Glomerular visceral epithelial cell (primary cell): ENCODE data around the gene PTPN23.

Experiments used
- DNase-seq: peaks from one replicate; pipeline ENCODE4 v3.0.0-alpha.2; 2016; ENCODE audit errors: extremely low spot score

The PTPN23 gene

DNA sequence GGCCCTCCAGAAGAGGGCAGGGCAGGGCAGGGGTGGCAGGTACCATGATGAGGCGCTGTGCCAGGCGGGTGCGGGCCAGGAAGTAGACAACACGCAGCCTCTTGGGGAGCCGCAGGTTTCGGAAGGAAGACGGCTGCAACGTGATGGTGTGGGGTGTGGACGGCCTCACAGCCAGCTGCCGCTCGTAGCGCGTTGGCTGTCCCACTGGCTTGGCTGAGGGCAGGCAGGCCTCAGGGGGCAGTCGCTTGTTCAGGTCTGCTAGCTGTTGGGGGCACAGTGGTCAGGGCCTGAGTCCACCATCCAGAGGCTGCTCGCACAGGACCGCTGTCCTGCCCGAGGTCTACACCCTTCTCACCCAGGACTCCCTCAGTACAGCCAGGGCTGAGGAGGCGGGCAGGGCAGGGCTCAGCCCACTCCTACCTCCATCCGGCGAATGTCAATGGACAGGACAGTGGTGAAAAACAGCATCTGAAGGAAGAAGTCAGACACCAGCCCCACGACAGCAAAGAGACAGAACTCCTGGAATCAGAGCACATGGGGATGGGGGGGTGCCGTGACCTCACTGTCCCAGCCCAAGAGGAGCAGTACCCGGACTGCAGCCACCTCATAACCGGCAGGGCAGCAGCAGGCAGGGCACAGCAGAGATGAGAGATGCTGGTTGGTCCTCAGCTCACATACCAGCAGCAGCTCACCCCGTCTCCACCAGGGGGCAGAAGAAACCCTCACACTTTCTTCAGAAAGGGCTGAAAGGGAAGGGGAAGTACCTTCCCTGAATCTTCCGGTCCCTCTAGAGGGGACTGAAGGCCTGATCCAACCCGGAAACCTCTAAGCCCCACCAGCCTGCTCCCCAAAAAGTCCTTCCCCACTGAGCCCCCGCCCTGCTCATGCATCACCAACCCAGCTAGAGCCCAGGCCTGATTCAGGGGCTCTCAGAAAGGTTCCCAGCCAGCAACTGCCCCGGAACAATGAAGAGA is 40.0 kb downstream of the PTPN23 start:
- DNase-seq = peak; percentile 88

DNA sequence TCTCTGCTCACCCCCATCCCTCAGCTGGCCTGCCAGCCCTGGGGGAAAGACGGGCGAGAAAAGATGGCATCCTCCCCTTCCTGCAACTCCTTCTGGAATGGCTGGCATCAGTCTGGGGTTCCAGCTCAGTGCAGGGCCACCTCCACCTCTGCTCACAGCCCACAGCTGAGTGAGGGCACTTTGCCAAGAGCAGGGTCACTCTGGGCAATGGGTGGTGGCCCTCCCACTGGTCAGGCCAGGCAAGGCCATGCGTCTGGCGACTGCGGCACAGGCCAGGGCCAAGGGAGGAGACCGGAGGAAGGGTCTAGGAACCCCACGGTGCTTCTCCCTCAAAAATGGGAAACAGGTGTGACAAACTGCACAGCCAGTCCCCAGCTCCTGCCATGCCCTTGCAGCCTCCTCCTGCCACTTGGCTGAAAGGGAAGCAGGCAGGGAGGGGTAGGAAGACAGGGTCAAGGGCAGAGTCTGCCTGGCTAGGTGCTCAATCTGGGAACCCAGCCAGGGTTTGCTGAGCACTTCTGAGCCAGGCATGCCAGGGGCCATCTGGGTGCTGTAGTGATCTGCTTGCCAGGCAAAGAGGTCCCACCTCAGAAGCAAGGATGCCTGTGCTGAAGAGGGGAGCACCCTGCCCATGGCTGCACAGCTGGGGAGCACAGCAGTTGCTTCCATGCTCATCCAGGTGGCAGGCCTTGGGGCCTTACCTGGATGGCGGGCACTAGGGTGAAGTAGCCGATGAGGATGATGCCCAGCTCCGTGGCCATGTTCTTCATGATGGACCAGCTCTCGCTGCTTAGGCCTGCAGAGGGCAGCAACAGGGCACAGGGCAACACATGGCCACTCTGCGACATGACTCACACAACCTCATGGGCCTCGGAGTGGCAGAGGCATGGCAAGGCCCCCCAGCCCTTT is 41.2 kb downstream of the PTPN23 start:
- peak; percentile 17 for DNase-seq

DNA sequence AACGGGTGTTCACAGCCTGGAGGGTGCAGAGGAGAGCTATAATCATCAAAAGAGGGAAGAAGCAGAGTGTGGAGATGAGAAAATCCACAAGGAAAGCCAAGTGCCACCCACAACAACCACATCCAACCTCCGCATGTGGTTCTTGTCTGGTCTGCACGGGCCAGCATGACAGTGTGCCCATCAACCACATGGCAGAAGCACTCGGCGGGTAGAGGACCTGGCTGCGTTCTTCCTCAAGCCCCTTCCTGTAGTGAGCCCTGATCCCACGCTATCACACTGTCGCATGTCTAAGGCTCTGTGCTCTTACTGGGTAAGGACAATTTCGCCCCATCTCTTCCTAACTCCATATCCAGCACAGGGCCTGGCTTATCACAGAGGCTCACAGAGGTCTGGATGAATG is 41.9 kb downstream of the PTPN23 start:
- no peak for DNase-seq

DNA sequence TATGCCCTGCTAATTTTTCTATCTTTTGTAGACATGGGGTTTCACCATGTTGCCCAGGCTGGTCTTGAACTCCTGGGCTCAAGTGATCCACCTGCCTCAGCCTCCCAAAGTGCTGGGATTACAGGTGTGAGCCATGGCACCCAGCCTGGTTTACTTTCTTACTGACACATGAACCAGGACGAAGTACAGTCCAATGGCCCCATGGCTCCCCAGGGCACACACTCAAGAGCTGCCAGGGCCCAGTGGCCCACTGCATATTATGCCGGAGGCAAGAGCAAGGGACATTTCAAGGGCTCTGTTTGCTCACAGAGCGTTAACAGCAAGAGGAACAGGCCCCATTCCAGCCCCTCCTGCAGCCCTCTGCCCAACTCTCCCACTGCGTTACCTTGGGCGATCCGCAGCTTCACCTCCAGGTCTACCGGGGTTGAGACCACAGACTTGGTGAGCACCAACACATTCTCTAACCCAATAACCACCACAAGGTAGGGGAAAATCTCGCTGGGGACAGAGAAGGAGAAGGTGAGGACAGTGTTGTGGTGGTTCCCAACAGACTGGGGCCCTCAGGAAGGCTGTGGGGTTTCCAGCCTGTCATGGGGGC is 42.8 kb downstream of the PTPN23 start:
- DNase-seq = no peak

DNA sequence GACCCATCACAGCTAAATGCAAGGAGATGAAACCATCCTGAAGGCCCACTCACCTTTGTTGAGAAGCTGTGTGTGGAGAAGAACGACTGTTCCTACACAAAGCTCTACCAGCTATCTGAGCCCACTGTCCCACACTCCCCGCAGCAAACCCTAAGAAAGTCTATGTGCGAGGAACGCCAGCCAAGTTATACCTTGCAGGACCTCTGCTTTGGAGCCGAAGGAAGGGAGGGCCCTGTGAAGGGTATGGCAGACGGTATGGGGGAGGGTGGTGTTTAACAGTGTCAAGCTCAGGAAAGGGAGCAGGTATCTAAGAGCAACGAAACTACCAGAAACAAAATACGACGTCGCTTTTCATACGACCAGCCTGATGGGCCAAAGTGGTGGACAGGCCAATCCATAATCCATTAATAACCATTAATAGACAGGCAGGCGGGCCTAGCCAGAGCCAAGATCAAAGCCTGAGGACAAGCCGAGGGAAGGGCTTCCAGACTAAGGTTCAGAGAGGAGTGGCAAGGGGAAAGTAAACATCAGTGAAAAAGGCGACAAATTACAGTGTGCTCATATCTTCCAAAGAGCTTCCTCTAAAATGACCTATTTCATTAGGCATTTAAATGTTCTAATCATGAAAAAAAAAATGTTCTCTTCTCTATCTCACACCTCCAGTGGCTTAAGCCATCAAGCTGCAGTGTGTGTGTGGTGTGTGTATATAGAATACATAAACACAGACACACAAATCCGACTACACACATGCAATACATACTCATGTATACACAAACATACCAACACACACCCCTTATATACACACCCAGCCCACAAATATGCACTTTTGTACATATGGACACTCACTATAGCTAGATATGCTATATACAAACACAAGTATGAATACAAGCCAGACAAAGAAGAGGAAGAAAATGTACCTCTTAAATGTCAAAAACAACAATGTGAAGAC is 43.9 kb downstream of the PTPN23 start:
- DNase-seq = no peak

DNA sequence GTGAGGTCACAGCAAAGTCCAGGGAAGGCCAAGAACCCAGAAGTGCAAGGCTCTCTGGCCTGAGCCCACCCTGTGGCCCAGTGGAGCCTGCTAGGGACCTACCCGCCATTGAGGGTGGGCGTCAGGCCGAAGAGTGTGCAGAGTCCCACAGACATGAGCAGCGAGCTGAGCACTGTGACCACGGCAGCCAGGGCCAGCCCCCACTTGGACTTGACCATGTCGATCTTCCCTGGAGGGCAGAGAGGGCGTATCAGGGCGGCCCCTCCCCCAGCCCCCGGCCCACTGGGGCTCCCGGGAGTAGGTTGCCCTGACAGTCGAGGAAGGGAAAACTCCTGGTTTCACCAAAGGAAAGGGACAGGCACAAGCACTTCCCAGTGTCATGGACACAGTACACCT is 44.6 kb downstream of the PTPN23 start:
- no peak for DNase-seq

DNA sequence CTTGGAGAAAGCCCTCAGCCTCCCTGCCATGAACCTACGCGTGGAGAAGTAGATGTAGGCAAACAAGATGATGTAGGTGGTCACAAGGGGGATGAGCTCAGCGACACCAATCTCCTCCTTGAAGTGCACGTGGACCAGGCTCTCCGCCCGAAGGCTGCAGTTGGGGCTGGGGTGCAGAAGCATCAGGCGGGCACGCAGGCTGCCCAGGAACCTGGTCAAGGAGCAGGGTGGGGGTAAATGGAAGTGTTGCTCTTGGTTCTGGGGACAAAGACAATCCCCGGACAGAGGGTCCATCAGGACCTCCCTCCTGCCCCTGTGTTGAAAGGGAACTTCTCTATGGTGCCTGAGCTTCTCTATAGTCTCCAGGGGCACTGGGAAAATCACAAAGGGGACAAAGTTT is 45.1 kb downstream of the PTPN23 start:
- DNase-seq = no peak

DNA sequence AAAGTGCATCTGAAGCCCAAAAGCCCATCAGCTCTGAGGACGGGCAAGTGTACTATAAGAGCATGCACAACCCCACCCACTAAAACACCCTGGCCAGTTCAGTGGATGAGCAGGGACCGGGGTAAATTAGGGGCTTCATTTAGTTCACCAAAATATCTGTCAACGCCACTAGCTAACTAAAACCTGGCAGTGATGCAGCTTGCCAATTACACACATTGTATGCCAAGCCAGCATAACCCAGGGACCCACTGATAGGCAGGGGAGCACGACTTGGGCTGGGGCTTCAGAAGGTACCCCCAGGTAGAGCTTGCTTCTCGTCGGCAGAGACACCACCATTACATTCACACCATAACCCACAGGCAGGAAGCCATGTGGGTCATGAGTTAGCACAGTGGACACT is 47.0 kb downstream of the PTPN23 start:
- DNase-seq = no peak

DNA sequence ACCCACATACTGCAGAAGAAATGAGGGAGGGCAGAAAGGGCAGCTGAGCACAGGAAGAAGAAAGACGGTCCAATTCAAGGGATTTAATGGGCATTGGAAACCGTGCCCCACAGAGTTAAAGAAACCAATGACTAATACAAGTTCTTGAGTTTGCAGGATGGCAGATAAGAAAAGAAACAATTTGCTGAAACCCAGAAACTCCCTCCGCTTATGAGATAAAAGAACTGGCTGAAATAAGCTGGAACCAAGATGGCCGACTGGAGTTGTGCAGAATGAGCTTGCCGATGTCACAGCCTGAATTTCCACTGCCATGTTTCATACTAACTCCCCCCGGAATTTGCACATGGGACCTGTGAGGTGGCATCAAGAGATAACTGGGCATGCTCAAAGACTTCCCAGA is 47.8 kb downstream of the PTPN23 start:
- DNase-seq = no peak

DNA sequence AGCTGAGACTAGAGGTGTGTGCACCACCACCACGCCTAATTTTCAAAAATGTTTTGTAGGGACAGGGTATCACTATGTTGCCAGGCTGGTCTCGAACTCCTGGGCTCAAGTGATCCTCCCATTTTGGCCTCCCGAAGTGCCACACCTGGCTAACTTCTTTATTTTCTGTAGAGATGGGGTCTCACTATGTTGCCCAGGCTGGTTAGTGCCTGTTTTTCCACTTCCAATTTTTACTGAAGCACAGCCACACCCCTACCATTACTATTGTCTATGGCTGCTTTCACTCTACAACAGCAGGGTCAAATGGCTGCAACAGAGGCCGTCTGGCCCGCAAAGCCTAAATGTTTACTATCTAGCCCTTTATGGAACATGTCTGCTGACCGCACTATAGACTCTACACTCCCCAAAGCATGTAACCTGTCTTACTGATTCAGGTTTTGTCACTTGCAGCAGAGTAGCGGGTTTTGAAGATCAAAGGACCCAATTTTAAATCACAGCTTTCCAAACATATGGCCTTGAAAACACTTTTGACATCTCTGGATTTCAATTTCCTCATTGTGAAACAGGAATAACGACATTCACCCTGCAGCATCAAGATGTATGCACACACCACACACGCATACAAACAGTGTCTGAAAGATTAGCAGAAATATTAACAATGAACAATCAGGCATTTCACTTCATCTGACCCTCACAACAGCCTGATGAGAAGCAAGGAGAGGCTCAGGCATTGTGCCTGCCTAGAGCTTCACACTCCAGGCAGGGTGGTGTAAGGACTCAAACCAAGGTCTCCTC is 48.9 kb downstream of the PTPN23 start:
- DNase-seq = no peak

DNA sequence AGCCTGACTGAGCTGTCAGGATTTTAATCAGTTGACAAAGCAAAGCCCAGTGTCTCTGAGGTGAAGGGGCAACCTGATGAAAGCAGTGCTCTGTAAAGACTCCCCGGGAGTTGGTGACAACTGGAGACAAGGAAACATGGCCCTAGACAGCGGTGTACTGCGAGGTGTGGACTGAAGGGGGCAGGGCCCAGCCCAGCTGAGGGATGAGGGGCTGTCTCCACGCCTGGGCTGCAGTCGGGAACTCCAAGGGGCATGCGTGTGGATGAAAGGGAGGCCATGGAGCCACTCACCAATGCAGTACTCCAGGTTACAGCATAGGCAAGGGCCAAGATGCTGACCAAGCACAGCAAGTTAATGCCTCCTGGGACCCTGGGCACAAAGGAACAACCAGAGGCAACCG is 49.8 kb downstream of the PTPN23 start:
- DNase-seq = no peak

DNA sequence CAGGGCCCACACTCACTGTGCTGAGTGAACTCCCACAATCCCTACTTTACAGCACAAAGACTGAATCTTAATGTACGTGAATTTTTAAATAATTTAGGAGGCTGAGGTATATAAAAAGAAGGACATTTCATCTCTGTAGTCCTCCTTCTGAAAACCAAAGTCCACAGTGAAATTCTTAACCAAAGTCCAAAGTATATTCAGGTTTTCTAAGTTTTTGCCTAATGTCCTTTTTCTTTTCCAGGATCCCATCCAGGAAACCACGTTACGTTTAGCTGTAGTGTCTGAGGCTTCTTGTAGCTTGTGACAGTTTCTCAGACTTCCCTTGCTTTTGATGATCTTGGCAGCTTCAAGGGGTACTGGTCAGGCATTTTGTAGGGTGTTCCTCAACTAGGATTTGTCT is 50.4 kb downstream of the PTPN23 start:
- no peak for DNase-seq

DNA sequence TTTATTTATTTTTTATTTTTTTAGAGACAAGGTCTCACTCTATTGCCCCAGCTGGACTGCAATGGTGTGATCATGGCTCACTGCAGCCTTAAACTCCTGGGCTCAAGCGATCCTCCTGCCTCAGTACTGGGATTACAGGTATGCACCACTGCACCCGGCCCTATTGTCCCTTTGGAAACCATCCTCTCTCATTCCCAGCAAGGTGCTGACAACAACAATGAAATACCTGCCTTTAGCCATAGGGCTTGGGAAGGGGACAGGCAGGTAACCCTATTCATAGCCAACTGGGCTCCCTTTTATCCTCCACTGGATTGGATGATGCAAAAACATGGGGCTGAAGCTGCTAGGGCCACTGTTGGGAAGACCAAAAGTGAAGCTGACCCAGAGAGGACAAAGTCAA is 51.9 kb downstream of the PTPN23 start:
- DNase-seq = no peak

DNA sequence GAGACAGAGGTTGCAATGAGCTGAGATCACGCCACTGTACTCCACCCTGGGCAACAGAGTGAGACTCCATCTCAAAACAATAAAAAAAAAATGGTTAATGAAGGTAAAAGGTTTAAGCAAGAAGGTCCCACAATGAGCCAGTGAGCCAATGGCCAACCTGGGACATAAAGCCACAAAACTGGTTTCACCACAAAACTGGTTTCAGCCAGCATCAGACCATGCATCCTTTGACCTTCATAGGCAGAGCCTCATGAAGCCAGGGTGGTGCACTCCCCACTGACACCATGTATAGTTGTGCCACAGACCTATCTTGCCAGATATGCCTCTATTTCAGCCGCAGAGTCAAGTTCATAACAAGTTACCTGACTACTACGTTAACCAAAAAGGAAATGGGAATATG is 53.0 kb downstream of the PTPN23 start:
- no peak for DNase-seq

DNA sequence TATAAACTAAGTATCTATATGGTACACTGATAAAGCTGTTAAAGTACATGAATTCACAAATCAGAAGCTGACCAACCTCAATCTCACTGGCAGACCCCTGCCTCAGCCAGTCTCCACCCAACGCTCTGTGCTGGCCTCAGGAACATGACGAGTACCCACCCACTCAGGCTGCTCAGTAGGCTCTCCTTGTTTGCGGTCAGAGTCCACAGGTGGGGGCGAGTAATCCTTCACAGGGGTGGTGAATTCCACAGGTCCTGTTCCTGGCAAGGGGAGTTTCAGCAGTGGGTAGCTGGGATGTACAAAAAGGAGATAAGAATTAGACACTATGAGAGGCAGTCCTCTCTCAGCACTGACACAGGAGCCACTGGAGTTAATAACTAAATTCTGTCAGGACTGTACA is 54.0 kb downstream of the PTPN23 start:
- DNase-seq = no peak

DNA sequence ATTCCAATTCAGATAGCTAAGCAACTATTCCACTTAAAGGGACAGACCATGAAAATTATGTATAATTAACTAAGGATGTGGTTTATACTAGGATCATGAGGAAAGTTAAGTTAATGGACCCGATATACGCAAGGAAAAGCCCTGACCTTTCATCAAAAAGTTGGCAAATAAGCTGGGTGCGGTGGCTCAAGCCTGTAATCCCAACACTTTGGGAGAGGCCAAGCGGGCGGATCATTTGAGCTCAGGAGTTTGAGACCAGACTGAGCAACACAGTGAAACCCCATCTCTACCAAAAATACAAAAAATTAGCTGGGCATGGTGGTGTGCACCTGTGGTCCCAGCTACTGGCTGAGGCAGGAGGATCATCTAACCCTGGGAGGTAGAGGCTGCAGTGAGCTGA is 55.4 kb downstream of the PTPN23 start:
- no peak for DNase-seq

DNA sequence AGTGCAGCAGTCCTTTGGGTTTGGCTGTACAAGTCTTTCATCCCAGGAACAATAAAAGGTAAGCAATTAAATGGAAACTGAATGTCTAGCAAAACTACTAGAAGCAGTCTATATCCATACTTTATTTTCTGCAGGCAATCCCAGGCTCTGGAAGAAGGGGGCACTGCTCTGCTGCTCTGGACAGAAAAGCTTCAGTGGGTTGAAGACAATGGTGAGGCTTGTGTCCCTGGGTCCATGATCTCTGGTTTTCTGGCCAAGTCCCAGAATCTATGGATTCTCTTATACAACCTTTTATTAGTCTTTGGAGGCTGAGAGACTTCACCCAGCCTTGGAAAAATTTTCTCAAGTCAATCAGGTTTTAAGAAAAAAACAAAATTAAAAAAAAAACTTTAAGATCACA is 59.3 kb downstream of the PTPN23 start:
- DNase-seq = no peak

DNA sequence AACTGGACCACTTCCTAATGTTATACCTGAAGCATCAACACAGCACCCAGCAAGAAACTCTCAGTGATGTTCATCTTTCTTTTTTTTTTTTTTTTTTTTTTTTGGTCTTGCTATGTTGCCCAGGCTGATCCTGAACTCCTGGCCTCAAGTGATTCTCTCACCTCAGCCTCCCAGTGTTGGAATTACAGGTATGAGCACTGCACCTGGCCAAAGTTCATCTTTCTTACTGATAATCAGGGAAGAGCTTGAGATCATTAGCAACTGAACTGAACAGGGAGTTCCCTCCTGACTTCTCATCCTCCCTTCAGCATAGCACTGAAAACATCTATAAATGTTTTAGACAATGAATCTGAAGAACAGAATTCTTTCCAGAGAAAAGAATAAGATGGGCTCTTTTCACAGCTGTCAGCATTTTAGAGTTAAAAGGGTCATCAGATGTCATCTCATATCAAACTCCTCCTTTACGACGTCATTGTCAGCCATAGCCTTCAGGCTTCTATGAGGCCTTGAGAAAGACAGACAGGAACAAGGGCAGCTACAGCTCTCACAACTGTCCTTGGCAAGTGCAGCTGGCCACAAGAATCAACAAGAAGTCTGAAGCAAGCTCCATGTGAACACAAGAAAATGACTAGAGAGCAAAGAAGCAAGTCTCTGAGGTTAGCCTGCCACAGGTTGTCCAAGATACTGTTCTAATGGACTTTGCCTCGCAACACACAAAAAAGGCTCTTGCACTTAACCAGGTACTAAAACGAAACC is 61.2 kb downstream of the PTPN23 start:
- no peak for DNase-seq

DNA sequence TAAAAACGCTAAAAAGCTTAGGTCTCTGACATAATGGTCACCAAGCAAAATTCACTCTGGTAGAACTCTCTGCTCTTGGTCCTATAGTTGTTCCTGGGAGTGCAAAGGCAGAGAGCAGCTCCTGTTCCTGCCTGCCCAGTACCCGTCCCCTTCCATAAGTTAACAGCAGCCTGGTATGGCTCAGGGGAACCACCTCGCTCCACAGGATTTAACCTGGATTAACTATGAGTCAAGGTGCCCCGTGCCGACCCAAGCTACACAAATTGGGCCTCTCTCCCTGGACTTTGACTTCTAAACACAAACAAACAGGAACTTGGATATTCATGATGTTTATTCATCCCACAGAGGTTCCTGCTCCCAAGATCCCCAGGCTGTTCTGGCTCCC is 62.8 kb downstream of the PTPN23 start:
- no peak for DNase-seq

DNA sequence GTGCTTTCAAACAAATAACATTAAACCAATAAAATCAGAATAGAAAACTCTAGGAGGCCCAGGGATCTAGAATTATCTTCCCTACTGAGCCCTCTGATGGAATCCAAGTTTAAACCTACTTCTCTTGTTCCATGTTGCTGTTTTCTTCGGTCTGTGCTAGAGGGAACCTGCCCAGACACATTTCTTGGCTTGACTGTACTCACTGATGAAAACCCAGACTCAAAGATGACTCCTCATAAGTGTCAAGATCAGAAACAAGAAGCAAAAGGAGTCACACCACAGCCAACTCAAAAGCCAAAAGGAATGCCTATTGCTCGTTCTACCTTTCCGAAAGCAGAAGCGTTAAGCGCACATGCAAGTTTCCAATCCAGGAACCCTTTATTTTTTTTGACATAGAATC is 63.3 kb downstream of the PTPN23 start:
- no peak for DNase-seq
